ENCODE results near the gene POU6F2.

POU6F2 gene

GRCh38 chr7:39468808-39469374 lies 491.2 kb downstream of the POU6F2 start:
- Mint-ChIP-seq H3K27me3 (peaks cover 20% of the 10 kb centered on the region), H3K4me3 (no peak overlapping the region), H3K36me3 (ENCODE audit: low read depth) (no peaks in the 10 kb centered on the region), H3K27ac (no peak overlapping the region), H3K9me3 (no peaks in the 10 kb centered on the region), H3K4me1 (ENCODE audit: low read depth) (no peaks in the 10 kb centered on the region)

- H3K27ac Mint-ChIP-seq, result no peak overlapping the region
- H3K27me3 Mint-ChIP-seq, result peaks cover 3% of the 10 kb centered on the region
- H3K4me1 Mint-ChIP-seq (ENCODE audit: low read depth), result no peaks in the 10 kb centered on the region
- H3K9me3 Mint-ChIP-seq, result no peaks in the 10 kb centered on the region
- no peaks in the 10 kb centered on the region for H3K36me3 Mint-ChIP-seq (ENCODE audit: low read depth)
- no peak overlapping the region for H3K4me3 Mint-ChIP-seq
Observed at GRCh38 chr7:39480901-39481300, 503.2 kb downstream of the POU6F2 start.

GRCh38 chr7:39488467-39489393 lies 511.0 kb downstream of the POU6F2 start:
- no peaks in the 10 kb centered on the region for H3K4me1 Mint-ChIP-seq (ENCODE audit: low read depth)

GRCh38 chr7:39490296-39490695 lies 512.6 kb downstream of the POU6F2 start:
- Mint-ChIP-seq H3K27me3 (peaks cover 16% of the 10 kb centered on the region), H3K4me3 (no peak overlapping the region), H3K9me3 (no peaks in the 10 kb centered on the region), H3K36me3 (ENCODE audit: low read depth) (no peaks in the 10 kb centered on the region), H3K4me1 (ENCODE audit: low read depth) (no peaks in the 10 kb centered on the region), H3K27ac (no peak overlapping the region)

More at GRCh38 chr7:39488467-39489393, 511.0 kb downstream of the POU6F2 start:
- Mint-ChIP-seq H3K9me3 (no peaks in the 10 kb centered on the region), H3K27me3 (peaks cover 20% of the 10 kb centered on the region), H3K27ac (no peak overlapping the region), H3K4me3 (no peak overlapping the region), H3K36me3 (ENCODE audit: low read depth) (no peaks in the 10 kb centered on the region)

- Mint-ChIP-seq H3K36me3 (ENCODE audit: low read depth) (no peaks in the 10 kb centered on the region), H3K27me3 (peaks cover 9% of the 10 kb centered on the region), H3K4me3 (no peak overlapping the region), H3K9me3 (no peaks in the 10 kb centered on the region), H3K4me1 (ENCODE audit: low read depth) (no peaks in the 10 kb centered on the region), H3K27ac (no peak overlapping the region)
Observed at GRCh38 chr7:39493934-39494333, 516.2 kb downstream of the POU6F2 start.

- H3K9me3 Mint-ChIP-seq, result no peaks in the 10 kb centered on the region
- H3K4me1 Mint-ChIP-seq (ENCODE audit: low read depth), result no peaks in the 10 kb centered on the region
- H3K36me3 Mint-ChIP-seq (ENCODE audit: low read depth), result no peaks in the 10 kb centered on the region
- H3K4me3 Mint-ChIP-seq, result no peak overlapping the region
- H3K27ac Mint-ChIP-seq, result no peak overlapping the region
- no peaks in the 10 kb centered on the region for H3K27me3 Mint-ChIP-seq
Observed at GRCh38 chr7:39501358-39501757, 523.6 kb downstream of the POU6F2 start.

GRCh38 chr7:39504963-39505362 lies 527.3 kb downstream of the POU6F2 start:
- Mint-ChIP-seq H3K27me3 (no peaks in the 10 kb centered on the region), H3K36me3 (ENCODE audit: low read depth) (no peaks in the 10 kb centered on the region), H3K27ac (no peak overlapping the region), H3K4me1 (ENCODE audit: low read depth) (no peaks in the 10 kb centered on the region), H3K4me3 (no peak overlapping the region), H3K9me3 (no peaks in the 10 kb centered on the region)

GRCh38 chr7:39507866-39508551 lies 530.3 kb downstream of the POU6F2 start:
- H3K4me1 Mint-ChIP-seq (ENCODE audit: low read depth), result peaks cover 3% of the 10 kb centered on the region
- H3K27me3 Mint-ChIP-seq, result no peaks in the 10 kb centered on the region
- H3K27ac Mint-ChIP-seq, result no peak overlapping the region
- no peaks in the 10 kb centered on the region for H3K9me3 Mint-ChIP-seq
- H3K36me3 Mint-ChIP-seq (ENCODE audit: low read depth), result no peaks in the 10 kb centered on the region
- no peak overlapping the region for H3K4me3 Mint-ChIP-seq

GRCh38 chr7:39509436-39509835 lies 531.7 kb downstream of the POU6F2 start:
- Mint-ChIP-seq H3K27me3 (no peaks in the 10 kb centered on the region), H3K4me1 (ENCODE audit: low read depth) (peaks cover 3% of the 10 kb centered on the region), H3K9me3 (no peaks in the 10 kb centered on the region), H3K36me3 (ENCODE audit: low read depth) (no peaks in the 10 kb centered on the region), H3K4me3 (no peak overlapping the region), H3K27ac (no peak overlapping the region)

GRCh38 chr7:39509912-39510311 lies 532.2 kb downstream of the POU6F2 start:
- Mint-ChIP-seq H3K9me3 (no peaks in the 10 kb centered on the region), H3K27me3 (no peaks in the 10 kb centered on the region), H3K27ac (no peak overlapping the region), H3K36me3 (ENCODE audit: low read depth) (no peaks in the 10 kb centered on the region), H3K4me3 (no peak overlapping the region), H3K4me1 (ENCODE audit: low read depth) (peaks cover 3% of the 10 kb centered on the region)

- no peaks in the 10 kb centered on the region for H3K27me3 Mint-ChIP-seq
- peaks cover 3% of the 10 kb centered on the region for H3K4me1 Mint-ChIP-seq (ENCODE audit: low read depth)
- H3K36me3 Mint-ChIP-seq (ENCODE audit: low read depth), result no peaks in the 10 kb centered on the region
- no peaks in the 10 kb centered on the region for H3K9me3 Mint-ChIP-seq
- no peak overlapping the region for H3K27ac Mint-ChIP-seq
- H3K4me3 Mint-ChIP-seq, result no peak overlapping the region
Observed at GRCh38 chr7:39510864-39511354, 533.2 kb downstream of the POU6F2 start.

GRCh38 chr7:39515534-39516228 lies 538.0 kb downstream of the POU6F2 start:
- peaks cover 3% of the 10 kb centered on the region for H3K4me1 Mint-ChIP-seq (ENCODE audit: low read depth)
- H3K4me3 Mint-ChIP-seq, result no peak overlapping the region
- no peak overlapping the region for H3K27ac Mint-ChIP-seq
- H3K36me3 Mint-ChIP-seq (ENCODE audit: low read depth), result no peaks in the 10 kb centered on the region
- H3K9me3 Mint-ChIP-seq, result no peaks in the 10 kb centered on the region
- peaks cover 8% of the 10 kb centered on the region for H3K27me3 Mint-ChIP-seq

GRCh38 chr7:39516498-39516897 lies 538.8 kb downstream of the POU6F2 start:
- Mint-ChIP-seq H3K27me3 (peaks cover 8% of the 10 kb centered on the region), H3K36me3 (ENCODE audit: low read depth) (no peaks in the 10 kb centered on the region), H3K4me3 (no peak overlapping the region), H3K27ac (no peak overlapping the region), H3K9me3 (no peaks in the 10 kb centered on the region), H3K4me1 (ENCODE audit: low read depth) (no peaks in the 10 kb centered on the region)

- Mint-ChIP-seq H3K4me1 (ENCODE audit: low read depth) (no peaks in the 10 kb centered on the region), H3K4me3 (no peak overlapping the region), H3K27ac (no peak overlapping the region), H3K36me3 (ENCODE audit: low read depth) (no peaks in the 10 kb centered on the region), H3K9me3 (no peaks in the 10 kb centered on the region), H3K27me3 (peaks cover 8% of the 10 kb centered on the region)
Observed at GRCh38 chr7:39517240-39517639, 539.5 kb downstream of the POU6F2 start.

All from stimulated activated naive CD8-positive, alpha-beta T cell treated with anti-CD3 and anti-CD28 coated beads, Interleukin-15, Interleukin-2, amounts not matched to agents 100 ng/mL and 50 ng/mL, for 24 hours (primary cell).